Thoracic aorta (tissue), 2 donors: Measurements from ENCODE around the gene RAET1G. TPM values are rescaled to one million over a fixed set of nuclear protein-coding genes. Genes with fewer than 3 reads are reported as not detected.

Source experiments
- ATAC-seq: fragments of 150-250 bp; one replicate; pipeline ENCODE4 v1.8.0; 2017; ENCODE audit warnings: low read depth; ENCODE audit not compliant: insufficient number of reproducible peaks, low FRiP score
- DNase-seq: peaks from one replicate; pipeline ENCODE4 v3.0.0-alpha.2; 2020; ENCODE audit warnings: low spot score
- H3K27ac ChIP-seq, 2 donors: fragments of 200-600 bp; sonication (generic); 1 replicate in 1 of 2; 2 replicates in 1 of 2; pipeline ENCODE4 v1.5.1; 2016; ENCODE audit warnings: mild to moderate bottlenecking in 2 of 2, moderate library complexity in 2 of 2
- H3K27me3 ChIP-seq: fragments of 200-600 bp; sonication (generic); replicated peaks from 2 replicates; pipeline ENCODE4 v1.6.0; 2016; ENCODE audit warnings: mild to moderate bottlenecking; ENCODE audit not compliant: insufficient read depth
- H3K36me3 ChIP-seq: fragments of 200-600 bp; sonication (generic); one replicate; pipeline ENCODE4 v1.5.1; 2016
- H3K4me1 ChIP-seq, 2 donors: fragments of 200-600 bp; sonication (generic); 1 replicate in 1 of 2; 2 replicates in 1 of 2; pipeline versions ENCODE4 v1.5.1 to v1.6.0; 2016; ENCODE audit warnings: low read depth in 2 of 2, mild to moderate bottlenecking in 1 of 2; ENCODE audit not compliant: control insufficient read depth in 1 of 2
- H3K4me3 ChIP-seq: fragments of 200-600 bp; sonication (generic); 2 replicates; pipeline ENCODE4 v1.5.1; 2016; ENCODE audit warnings: mild to moderate bottlenecking
- H3K9me3 ChIP-seq: fragments of 200-600 bp; sonication (generic); 2 replicates; pipeline ENCODE4 v1.5.1; 2016
- CTCF ChIP-seq: fragments of 200-600 bp; sonication (generic); IDR thresholded peaks from one replicate; pipeline ENCODE4 v1.5.1; 2019; ENCODE audit warnings: antibody characterized with exemption
- total RNA-seq, 2 donors: library from RNA; depleted of rRNA; stranded (reverse); fragments of >200 nt; gene quantifications; one replicate each; pipeline versions ENCODE4 v1.1.0 to v1.2.3, GENCODE V29; 2016

The RAET1G gene
- total RNA-seq, 2 donors from 2014 or later, result not detected

DNA sequence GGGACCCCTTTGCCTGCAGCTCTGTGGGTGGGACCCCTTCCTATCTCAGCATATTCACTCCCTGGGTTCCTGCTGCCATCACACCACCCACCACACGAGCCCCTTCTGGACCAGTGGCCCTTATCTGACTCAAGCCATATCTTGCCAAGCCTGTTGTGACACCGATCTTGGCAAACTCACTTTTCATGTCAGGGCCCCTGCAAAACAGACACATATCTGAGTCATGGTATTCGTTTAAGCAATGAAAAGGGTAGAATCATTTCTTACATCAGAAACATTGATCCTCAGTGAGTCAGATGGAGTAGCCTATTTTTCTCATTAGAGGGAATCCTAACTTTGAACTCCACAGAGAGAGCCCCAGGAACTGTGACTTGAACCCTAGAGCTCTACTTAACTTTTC, 35.6 kb downstream of the RAET1G start:
- Histone ChIP-seq H3K27ac (no peak overlapping the region), H3K27me3 (no peaks in the 10 kb centered on the region), H3K36me3 (no peaks in the 10 kb centered on the region), H3K4me1 (peaks cover 0 to 10% of the 10 kb centered on the region in 2 donors), H3K9me3 (no peaks in the 10 kb centered on the region), H3K4me3 (no peak overlapping the region)
- no peak for DNase-seq
- ATAC-seq, result no peak
- no peak for TF ChIP-seq CTCF

- Histone ChIP-seq H3K27ac (no peak overlapping the region), H3K4me3 (no peak overlapping the region), H3K36me3 (no peaks in the 10 kb centered on the region), H3K9me3 (no peaks in the 10 kb centered on the region), H3K4me1 (peaks cover 0 to 10% of the 10 kb centered on the region in 2 donors), H3K27me3 (no peaks in the 10 kb centered on the region)
- DNase-seq (no peak), ATAC-seq (no peak)
- TF ChIP-seq CTCF, result no peak
Observed at GRCh38 chr6:149885888-149886287, 37.0 kb downstream of the RAET1G start.

- Histone ChIP-seq H3K27ac (no peak overlapping the region), H3K36me3 (no peaks in the 10 kb centered on the region), H3K27me3 (no peaks in the 10 kb centered on the region), H3K9me3 (no peaks in the 10 kb centered on the region), H3K4me3 (no peak overlapping the region), H3K4me1 (peaks cover 0 to 10% of the 10 kb centered on the region in 2 donors)
- TF ChIP-seq CTCF, result no peak
- DNase-seq (no peak), ATAC-seq (no peak)
Observed at GRCh38 chr6:149884617-149885016, 38.3 kb downstream of the RAET1G start.

GRCh38 chr6:149884215-149884614, 38.7 kb downstream of the RAET1G start:
- no peak overlapping the region for H3K27ac ChIP-seq

DNA sequence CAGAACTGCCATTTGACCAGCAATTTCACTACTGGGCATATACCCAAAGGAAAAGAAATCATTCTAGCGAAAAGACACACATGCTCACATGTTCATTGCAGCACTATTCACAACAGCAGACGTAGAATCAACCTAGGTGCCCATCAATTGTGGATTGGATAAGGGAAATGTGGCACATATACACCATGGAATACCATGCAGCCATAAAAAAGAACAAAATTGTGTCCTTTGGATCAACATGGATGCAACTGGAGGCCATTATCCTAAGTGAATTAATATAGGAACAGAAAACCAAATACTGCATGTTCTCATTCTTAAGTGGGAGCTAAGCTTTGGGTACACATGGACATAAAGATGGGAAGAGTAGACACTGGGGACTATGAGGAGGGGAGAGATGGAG, 41.1 kb downstream of the RAET1G start:
- ATAC-seq (no peak), DNase-seq (no peak)
- no peak overlapping the region for H3K4me3 ChIP-seq
- no peak for TF ChIP-seq CTCF
- no peaks in the 10 kb centered on the region for H3K9me3 ChIP-seq
- H3K36me3 ChIP-seq, result no peaks in the 10 kb centered on the region
- no peaks in the 10 kb centered on the region for H3K27me3 ChIP-seq
- H3K27ac ChIP-seq, result no peak overlapping the region
- H3K4me1 ChIP-seq, result peaks cover 0 to 10% of the 10 kb centered on the region in 2 donors

More at GRCh38 chr6:149884215-149884614, 38.7 kb downstream of the RAET1G start:
- ATAC-seq (peak; percentile 34), DNase-seq (no peak)
- no peak overlapping the region for H3K4me3 ChIP-seq
- H3K9me3 ChIP-seq, result no peaks in the 10 kb centered on the region
- no peaks in the 10 kb centered on the region for H3K27me3 ChIP-seq
- TF ChIP-seq CTCF, result no peak
- H3K4me1 ChIP-seq, result peaks cover 0 to 10% of the 10 kb centered on the region in 2 donors
- H3K36me3 ChIP-seq, result no peaks in the 10 kb centered on the region
